Chondrocyte (in vitro differentiated cells): ENCODE data around the gene PDHX. TPM values are rescaled to one million over a fixed set of nuclear protein-coding genes. Genes with fewer than 3 reads are reported as not detected.
A peak's percentile ranks its signal among the peaks of the same experiment; 100 is the strongest.

Experiments
- DNase-seq: peaks from one replicate; pipeline ENCODE4 v3.0.0; 2021; ENCODE audit warnings: mixed read lengths, low spot score
- H3K27ac Mint-ChIP-seq: one replicate; pipeline ENCODE4 v1.8.0; 2021; ENCODE audit warnings: mild to moderate bottlenecking, moderate library complexity, mixed read lengths; ENCODE audit not compliant: unreplicated experiment
- H3K27me3 Mint-ChIP-seq: 2 replicates; pipeline ENCODE4 v1.8.0; 2021; ENCODE audit warnings: low read depth, mixed read lengths
- H3K36me3 Mint-ChIP-seq: 2 replicates; pipeline ENCODE4 v1.8.0; 2021; ENCODE audit warnings: low read depth, mixed read lengths
- H3K4me1 Mint-ChIP-seq: 2 replicates; pipeline ENCODE4 v1.8.0; 2021; ENCODE audit warnings: low read depth, mild to moderate bottlenecking, mixed read lengths
- H3K4me3 Mint-ChIP-seq: one replicate; pipeline ENCODE4 v1.8.0; 2021; ENCODE audit warnings: mild to moderate bottlenecking, moderate library complexity, mixed read lengths; ENCODE audit not compliant: unreplicated experiment
- H3K9me3 Mint-ChIP-seq: 2 replicates; pipeline ENCODE4 v1.8.0; 2021; ENCODE audit warnings: low read depth, mixed read lengths
- CTCF ChIP-seq: fragments of 200-600 bp; sonication (generic); IDR thresholded peaks from 2 replicates; pipeline ENCODE4 v1.5.0; 2021; ENCODE audit warnings: antibody characterized with exemption, mild to moderate bottlenecking, moderate library complexity
- microRNA-seq: library from miRNA; unstranded; fragments of <30 nt; microRNA quantifications from one replicate; pipeline ENCODE4 v1.2.0, GENCODE V29; 2020; ENCODE audit warnings: borderline number of aligned reads
- total RNA-seq: library from RNA; stranded (reverse); gene quantifications from 3 replicates; pipeline ENCODE4 v1.2.1, GENCODE V29; 2021

PDHX gene
- total RNA-seq, 1 donor from 2014 or later = 38.8 TPM

- H3K9me3 Mint-ChIP-seq = peaks cover 4% of the 10 kb centered on the region
- DNase-seq = no peak
- no peak overlapping the region for H3K4me3 Mint-ChIP-seq
- no peak for TF ChIP-seq CTCF
- H3K4me1 Mint-ChIP-seq = peaks cover 49% of the 10 kb centered on the region
- no peaks in the 10 kb centered on the region for H3K27me3 Mint-ChIP-seq
- no peaks in the 10 kb centered on the region for H3K36me3 Mint-ChIP-seq
- no peak overlapping the region for H3K27ac Mint-ChIP-seq
These were observed 124.7 kb downstream of the PDHX start for GRCh38 chr11:35041070-35041554.

- Mint-ChIP-seq H3K4me1 (peaks cover 46% of the 10 kb centered on the region), H3K4me3 (no peak overlapping the region), H3K9me3 (peaks cover 4% of the 10 kb centered on the region), H3K36me3 (no peaks in the 10 kb centered on the region), H3K27ac (no peak overlapping the region), H3K27me3 (no peaks in the 10 kb centered on the region)
- no peak for DNase-seq
- no peak for TF ChIP-seq CTCF
These were observed 125.8 kb downstream of the PDHX start for GRCh38 chr11:35042224-35042623.

GRCh38 chr11:35042913-35043312 is 126.5 kb downstream of the PDHX start:
- Mint-ChIP-seq H3K36me3 (no peaks in the 10 kb centered on the region), H3K4me3 (no peak overlapping the region), H3K27ac (no peak overlapping the region), H3K4me1 (peaks cover 47% of the 10 kb centered on the region), H3K27me3 (no peaks in the 10 kb centered on the region), H3K9me3 (peaks cover under 1% of the 10 kb centered on the region)
- no peak for DNase-seq
- no peak for TF ChIP-seq CTCF

- no peak for DNase-seq
- H3K36me3 Mint-ChIP-seq = no peaks in the 10 kb centered on the region
- H3K27ac Mint-ChIP-seq = no peak overlapping the region
- no peaks in the 10 kb centered on the region for H3K9me3 Mint-ChIP-seq
- no peaks in the 10 kb centered on the region for H3K27me3 Mint-ChIP-seq
- no peak for TF ChIP-seq CTCF
- no peak overlapping the region for H3K4me3 Mint-ChIP-seq
- H3K4me1 Mint-ChIP-seq = peaks cover 49% of the 10 kb centered on the region
These were observed 127.5 kb downstream of the PDHX start for GRCh38 chr11:35043936-35044335.

- no peaks in the 10 kb centered on the region for H3K36me3 Mint-ChIP-seq
- H3K9me3 Mint-ChIP-seq = no peaks in the 10 kb centered on the region
- peaks cover 42% of the 10 kb centered on the region for H3K4me1 Mint-ChIP-seq
These were observed 128.9 kb downstream of the PDHX start for GRCh38 chr11:35045236-35045820.

More at GRCh38 chr11:35045236-35045820, 128.9 kb downstream of the PDHX start:
- Mint-ChIP-seq H3K27me3 (no peaks in the 10 kb centered on the region), H3K27ac (no peak overlapping the region), H3K4me3 (no peak overlapping the region)
- TF ChIP-seq CTCF = no peak
- no peak for DNase-seq

Small RNA genes within 50 kb of the gene (microRNA-seq; reads per million reads assigned to microRNA genes)
- 15.5 reads per million, percentile 30 among the genes with 10 or more reads in this experiment for gene MIR1343

Other genes with a start within 250 kb of the PDHX start
- gene APIP, start 239 bp upstream of the PDHX start, total RNA-seq = 13.3 to 16.8 TPM (median 13.3 TPM) in 3 replicates
- gene CD44, start 222.6 kb downstream of the PDHX start, total RNA-seq = 176 to 179 TPM (median 177 TPM) in 3 replicates